ENCODE data around the gene PPIF. TPM values are rescaled to one million over a fixed set of nuclear protein-coding genes. Genes with fewer than 3 reads are reported as not detected.

The PPIF gene
- total RNA-seq, 2 donors from 2014 or later, result 50.4 to 51.0 TPM

GRCh38 chr10:79305988-79306387, 41.3 kb upstream of the PPIF start:
- H3K27ac ChIP-seq (ENCODE audit: low read depth, low read length), result no peak overlapping the region
- no peak overlapping the region for H3K4me3 Mint-ChIP-seq
- H3K4me1 ChIP-seq (ENCODE audit: control insufficient read depth, insufficient read depth, low read length), result no peaks in the 10 kb centered on the region
- H3K4me3 ChIP-seq (ENCODE audit: low read length), result no peak overlapping the region
- H3K27ac Mint-ChIP-seq, result no peak overlapping the region
- no peaks in the 10 kb centered on the region for H3K9me3 ChIP-seq (ENCODE audit: control insufficient read depth, low read length)
- TF ChIP-seq, protein P1, sequence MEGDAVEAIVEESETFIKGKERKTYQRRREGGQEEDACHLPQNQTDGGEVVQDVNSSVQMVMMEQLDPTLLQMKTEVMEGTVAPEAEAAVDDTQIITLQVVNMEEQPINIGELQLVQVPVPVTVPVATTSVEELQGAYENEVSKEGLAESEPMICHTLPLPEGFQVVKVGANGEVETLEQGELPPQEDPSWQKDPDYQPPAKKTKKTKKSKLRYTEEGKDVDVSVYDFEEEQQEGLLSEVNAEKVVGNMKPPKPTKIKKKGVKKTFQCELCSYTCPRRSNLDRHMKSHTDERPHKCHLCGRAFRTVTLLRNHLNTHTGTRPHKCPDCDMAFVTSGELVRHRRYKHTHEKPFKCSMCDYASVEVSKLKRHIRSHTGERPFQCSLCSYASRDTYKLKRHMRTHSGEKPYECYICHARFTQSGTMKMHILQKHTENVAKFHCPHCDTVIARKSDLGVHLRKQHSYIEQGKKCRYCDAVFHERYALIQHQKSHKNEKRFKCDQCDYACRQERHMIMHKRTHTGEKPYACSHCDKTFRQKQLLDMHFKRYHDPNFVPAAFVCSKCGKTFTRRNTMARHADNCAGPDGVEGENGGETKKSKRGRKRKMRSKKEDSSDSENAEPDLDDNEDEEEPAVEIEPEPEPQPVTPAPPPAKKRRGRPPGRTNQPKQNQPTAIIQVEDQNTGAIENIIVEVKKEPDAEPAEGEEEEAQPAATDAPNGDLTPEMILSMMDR (conservative IDR thresholded peaks at IDR 0.05), result peak; percentile 22
- WGBS, 2 experiments (ENCODE audit: insufficient coverage in 1 of 2, insufficient read length in 1 of 2), result 92 to 98% methylated on average over 7 to 15 of the region's 15 CpGs
- H3K27me3 ChIP-seq (ENCODE audit: control insufficient read depth, insufficient read depth, low read length, poor library complexity, severe bottlenecking), result no peaks in the 10 kb centered on the region
- no peaks in the 10 kb centered on the region for H3K27me3 Mint-ChIP-seq (ENCODE audit: insufficient read depth)
- no peak overlapping the region for H3K9ac ChIP-seq (ENCODE audit: extremely low read depth, low read length, poor library complexity, severe bottlenecking)
- no peaks in the 10 kb centered on the region for H3K9me3 Mint-ChIP-seq
- DNase-seq, result no peak
- H3K36me3 Mint-ChIP-seq (ENCODE audit: low read depth), result peaks cover 53% of the 10 kb centered on the region
- peaks cover 52% of the 10 kb centered on the region for H3K36me3 ChIP-seq (ENCODE audit: control insufficient read depth, insufficient read depth, low read length)
- H3K4me1 Mint-ChIP-seq, result no peaks in the 10 kb centered on the region

GRCh38 chr10:79306644-79307220, 40.5 kb upstream of the PPIF start:
- Mint-ChIP-seq H3K27ac (no peak overlapping the region), H3K27me3 (ENCODE audit: insufficient read depth) (no peaks in the 10 kb centered on the region), H3K36me3 (ENCODE audit: low read depth) (peaks cover 47% of the 10 kb centered on the region), H3K9me3 (no peaks in the 10 kb centered on the region), H3K4me3 (no peak overlapping the region), H3K4me1 (no peaks in the 10 kb centered on the region)
- 91 to 94% methylated on average over 4 to 8 of the region's 8 CpGs for WGBS, 2 experiments (ENCODE audit: insufficient coverage in 1 of 2, insufficient read length in 1 of 2)
- H3K4me3 ChIP-seq (ENCODE audit: low read length), result no peak overlapping the region
- DNase-seq, result no peak
- peaks cover 46% of the 10 kb centered on the region for H3K36me3 ChIP-seq (ENCODE audit: control insufficient read depth, insufficient read depth, low read length)
- TF ChIP-seq, protein P1 (conservative IDR thresholded peaks at IDR 0.05), result no peak
- H3K9me3 ChIP-seq (ENCODE audit: control insufficient read depth, low read length), result no peaks in the 10 kb centered on the region
- no peaks in the 10 kb centered on the region for H3K27me3 ChIP-seq (ENCODE audit: control insufficient read depth, insufficient read depth, low read length, poor library complexity, severe bottlenecking)
- H3K4me1 ChIP-seq (ENCODE audit: control insufficient read depth, insufficient read depth, low read length), result no peaks in the 10 kb centered on the region
- no peak overlapping the region for H3K9ac ChIP-seq (ENCODE audit: extremely low read depth, low read length, poor library complexity, severe bottlenecking)
- no peak overlapping the region for H3K27ac ChIP-seq (ENCODE audit: low read depth, low read length)

DNA sequence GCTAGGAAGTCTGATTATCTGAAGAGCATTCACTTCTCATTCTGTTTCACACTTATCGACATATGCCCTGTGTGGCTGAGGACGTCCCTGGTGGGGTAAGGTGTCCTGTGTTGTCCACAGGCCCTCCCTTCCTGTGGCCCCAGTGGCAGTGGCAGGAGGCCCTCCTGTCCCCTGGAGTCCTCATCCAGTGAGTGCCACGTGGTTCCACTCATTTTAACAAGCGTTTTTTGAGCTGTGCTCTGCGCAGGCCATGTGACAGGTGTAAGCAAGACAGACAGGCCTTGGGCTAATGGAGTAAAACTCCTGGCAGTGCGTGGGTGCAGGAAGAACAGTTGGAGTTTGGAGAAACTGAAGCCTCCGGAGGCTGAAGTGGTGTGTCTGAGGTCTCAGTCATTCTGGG, 39.3 kb upstream of the PPIF start:
- Histone ChIP-seq H3K27ac (ENCODE audit: low read depth, low read length) (no peak overlapping the region), H3K9ac (ENCODE audit: extremely low read depth, low read length, poor library complexity, severe bottlenecking) (no peak overlapping the region), H3K9me3 (ENCODE audit: control insufficient read depth, low read length) (no peaks in the 10 kb centered on the region), H3K27me3 (ENCODE audit: control insufficient read depth, insufficient read depth, low read length, poor library complexity, severe bottlenecking) (no peaks in the 10 kb centered on the region), H3K4me1 (ENCODE audit: control insufficient read depth, insufficient read depth, low read length) (no peaks in the 10 kb centered on the region), H3K4me3 (ENCODE audit: low read length) (no peak overlapping the region), H3K36me3 (ENCODE audit: control insufficient read depth, insufficient read depth, low read length) (peaks cover 40% of the 10 kb centered on the region)
- Mint-ChIP-seq H3K27me3 (ENCODE audit: insufficient read depth) (no peaks in the 10 kb centered on the region), H3K9me3 (no peaks in the 10 kb centered on the region), H3K27ac (no peak overlapping the region), H3K4me3 (no peak overlapping the region), H3K4me1 (no peaks in the 10 kb centered on the region), H3K36me3 (ENCODE audit: low read depth) (peaks cover 44% of the 10 kb centered on the region)
- TF ChIP-seq, protein P1 (conservative IDR thresholded peaks at IDR 0.05), result no peak
- no peak for DNase-seq
- 93 to 100% methylated on average over 6 to 7 of the region's 7 CpGs for WGBS, 2 experiments (ENCODE audit: insufficient coverage in 1 of 2, insufficient read length in 1 of 2)

Measured in endodermal cell (in vitro differentiated cells).